ENCODE results near the gene PRR23E.

The PRR23E gene

DNA sequence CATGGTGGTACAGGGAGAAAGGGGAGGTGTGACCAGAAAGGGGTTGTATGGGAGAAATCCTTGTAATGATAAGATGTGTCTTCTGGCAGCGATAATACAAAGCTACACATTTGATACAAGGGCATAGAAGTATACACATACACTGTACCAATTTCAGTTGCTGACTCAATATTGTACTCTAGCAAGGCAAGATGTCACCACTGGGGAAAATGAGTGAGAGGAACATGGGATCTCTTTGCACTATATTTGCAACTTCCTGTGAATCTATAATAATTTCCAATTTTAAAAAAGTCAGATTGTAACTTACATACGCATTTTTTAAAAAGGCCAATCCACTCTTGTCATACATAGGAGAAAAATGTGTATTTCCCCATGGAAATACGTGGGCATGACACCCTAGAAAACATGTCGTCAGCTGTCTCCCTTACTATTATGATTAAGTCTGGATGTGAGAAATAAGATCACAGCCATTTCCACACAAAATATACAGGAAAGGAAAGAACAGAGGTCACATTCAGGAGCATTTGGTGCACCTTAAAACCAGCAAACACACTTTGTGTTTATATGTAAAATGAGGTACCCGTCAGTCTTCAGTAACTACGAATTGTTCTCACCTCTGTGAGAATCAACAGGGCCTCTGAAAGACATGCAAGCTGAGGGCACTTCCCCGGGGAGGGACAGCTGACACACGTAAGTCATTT is 22.9 kb downstream of the PRR23E start:
- Histone ChIP-seq H3K27ac (ENCODE audit: insufficient read depth, low read length, poor library complexity, severe bottlenecking) (no peak overlapping the region), H3K4me1 (ENCODE audit: control insufficient read depth, insufficient read depth, low read length, poor library complexity, severe bottlenecking) (no peaks in the 10 kb centered on the region), H3K27me3 (replicated peaks; ENCODE audit: control insufficient read depth, insufficient read depth, low read length, poor library complexity, severe bottlenecking) (no peaks in the 10 kb centered on the region), H3K4me3 (ENCODE audit: insufficient read depth, low read depth, low read length, poor library complexity, severe bottlenecking) (no peak overlapping the region), H3K9me3 (ENCODE audit: control insufficient read depth, low read length) (no peaks in the 10 kb centered on the region), H3K36me3 (ENCODE audit: control insufficient read depth, insufficient read depth, low read length) (no peaks in the 10 kb centered on the region)
- no peak for DNase-seq

DNA sequence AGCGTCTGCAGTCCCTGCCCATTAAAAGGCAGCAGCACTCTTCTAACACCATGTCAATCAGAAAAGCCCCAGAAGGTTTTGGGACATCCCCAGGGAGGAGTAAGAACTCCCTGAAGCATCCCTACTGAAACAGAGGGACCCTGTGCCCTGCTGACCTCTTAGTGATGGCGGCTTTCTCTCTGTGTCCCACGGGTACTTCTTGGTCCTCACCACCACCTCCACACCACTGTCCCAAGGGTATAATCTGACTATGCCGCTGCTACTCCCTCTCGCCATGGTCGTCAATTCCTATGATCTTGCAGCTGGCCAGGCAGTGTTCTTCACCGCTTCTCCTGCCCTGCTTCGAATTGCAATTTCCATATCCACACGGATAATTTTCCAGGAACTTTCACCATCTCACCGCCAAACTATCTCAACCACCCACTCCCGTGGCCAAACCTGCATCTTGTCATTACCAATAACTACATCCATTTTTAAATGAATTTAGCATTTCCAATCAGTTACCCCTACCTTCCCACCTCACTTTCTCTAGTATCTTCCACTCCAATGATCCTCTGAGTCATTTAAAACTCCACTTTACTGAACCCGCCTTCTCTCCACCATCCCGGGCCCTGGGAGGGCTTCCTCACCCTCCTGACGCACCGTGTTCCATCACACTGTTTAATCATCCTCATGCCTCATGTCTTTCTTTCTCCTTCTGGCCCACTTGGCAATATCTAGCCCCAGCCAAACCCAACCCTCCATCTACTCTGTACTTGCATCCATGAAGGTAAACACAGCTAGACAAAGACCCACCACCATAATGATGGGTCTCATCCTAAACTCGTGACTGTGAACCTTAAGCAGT is 23.7 kb downstream of the PRR23E start:
- no peaks in the 10 kb centered on the region for H3K4me1 ChIP-seq (ENCODE audit: control insufficient read depth, insufficient read depth, low read length, poor library complexity, severe bottlenecking)
- no peaks in the 10 kb centered on the region for H3K27me3 ChIP-seq (replicated peaks; ENCODE audit: control insufficient read depth, insufficient read depth, low read length, poor library complexity, severe bottlenecking)
- DNase-seq = no peak
- H3K4me3 ChIP-seq (ENCODE audit: insufficient read depth, low read depth, low read length, poor library complexity, severe bottlenecking) = no peak overlapping the region
- H3K36me3 ChIP-seq (ENCODE audit: control insufficient read depth, insufficient read depth, low read length) = no peaks in the 10 kb centered on the region
- H3K9me3 ChIP-seq (ENCODE audit: control insufficient read depth, low read length) = no peaks in the 10 kb centered on the region
- no peak overlapping the region for H3K27ac ChIP-seq (ENCODE audit: insufficient read depth, low read length, poor library complexity, severe bottlenecking)

GRCh38 chr3:127217596-127218453 is 24.9 kb downstream of the PRR23E start:
- no peak overlapping the region for H3K4me3 ChIP-seq (ENCODE audit: insufficient read depth, low read depth, low read length, poor library complexity, severe bottlenecking)
- no peaks in the 10 kb centered on the region for H3K36me3 ChIP-seq (ENCODE audit: control insufficient read depth, insufficient read depth, low read length)
- no peaks in the 10 kb centered on the region for H3K9me3 ChIP-seq (ENCODE audit: control insufficient read depth, low read length)
- DNase-seq = no peak
- no peaks in the 10 kb centered on the region for H3K27me3 ChIP-seq (replicated peaks; ENCODE audit: control insufficient read depth, insufficient read depth, low read length, poor library complexity, severe bottlenecking)
- no peak overlapping the region for H3K27ac ChIP-seq (ENCODE audit: insufficient read depth, low read length, poor library complexity, severe bottlenecking)
- no peaks in the 10 kb centered on the region for H3K4me1 ChIP-seq (ENCODE audit: control insufficient read depth, insufficient read depth, low read length, poor library complexity, severe bottlenecking)

- Histone ChIP-seq H3K4me3 (ENCODE audit: insufficient read depth, low read depth, low read length, poor library complexity, severe bottlenecking) (no peak overlapping the region), H3K27me3 (replicated peaks; ENCODE audit: control insufficient read depth, insufficient read depth, low read length, poor library complexity, severe bottlenecking) (no peaks in the 10 kb centered on the region), H3K9me3 (ENCODE audit: control insufficient read depth, low read length) (no peaks in the 10 kb centered on the region), H3K27ac (ENCODE audit: insufficient read depth, low read length, poor library complexity, severe bottlenecking) (no peak overlapping the region), H3K4me1 (ENCODE audit: control insufficient read depth, insufficient read depth, low read length, poor library complexity, severe bottlenecking) (no peaks in the 10 kb centered on the region), H3K36me3 (ENCODE audit: control insufficient read depth, insufficient read depth, low read length) (no peaks in the 10 kb centered on the region)
- DNase-seq = no peak
These were observed 25.6 kb downstream of the PRR23E start for GRCh38 chr3:127218454-127218922.

DNA sequence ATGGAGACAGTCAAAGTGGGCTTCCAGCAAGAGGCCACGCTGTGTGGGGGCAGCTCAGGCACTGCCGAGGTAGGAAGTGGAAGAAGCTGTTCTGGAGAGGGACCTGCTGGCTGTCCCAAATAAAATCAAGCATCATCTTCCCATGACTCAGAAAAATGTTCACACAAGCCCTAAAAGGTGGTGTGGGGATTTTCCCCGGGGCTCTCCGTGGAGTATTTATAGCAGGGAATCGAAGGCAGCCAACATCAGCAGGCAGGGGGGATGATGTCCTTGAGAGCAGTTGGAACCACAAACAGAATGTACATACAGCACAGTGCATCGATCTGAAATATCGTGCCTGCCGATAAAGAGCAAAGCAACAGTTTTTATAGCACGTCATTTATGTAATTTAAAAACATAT is 27.6 kb downstream of the PRR23E start:
- Histone ChIP-seq H3K4me3 (ENCODE audit: insufficient read depth, low read depth, low read length, poor library complexity, severe bottlenecking) (no peak overlapping the region), H3K27ac (ENCODE audit: insufficient read depth, low read length, poor library complexity, severe bottlenecking) (no peak overlapping the region), H3K9me3 (ENCODE audit: control insufficient read depth, low read length) (no peaks in the 10 kb centered on the region), H3K4me1 (ENCODE audit: control insufficient read depth, insufficient read depth, low read length, poor library complexity, severe bottlenecking) (no peaks in the 10 kb centered on the region), H3K27me3 (replicated peaks; ENCODE audit: control insufficient read depth, insufficient read depth, low read length, poor library complexity, severe bottlenecking) (no peaks in the 10 kb centered on the region), H3K36me3 (ENCODE audit: control insufficient read depth, insufficient read depth, low read length) (no peaks in the 10 kb centered on the region)
- no peak for DNase-seq

DNA sequence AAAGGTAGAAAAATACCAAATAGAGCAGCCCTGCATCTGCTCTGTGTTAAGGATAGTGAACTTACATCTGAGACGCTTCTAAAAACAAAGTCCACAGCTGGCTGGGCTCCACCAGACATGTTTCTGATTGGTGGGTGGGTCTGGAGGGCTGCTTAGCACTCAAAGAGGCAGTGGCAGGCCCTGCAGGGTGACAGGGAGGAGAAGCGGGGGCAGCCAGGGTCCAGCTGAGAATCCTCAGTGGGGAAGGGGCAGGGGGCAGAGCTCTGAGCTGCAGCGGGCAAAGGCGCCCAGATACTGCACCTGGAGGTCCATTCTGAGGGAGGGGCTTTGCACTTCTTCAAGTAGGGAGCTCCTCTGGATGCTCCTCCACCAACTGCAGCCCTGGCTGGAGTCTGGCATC is 28.1 kb downstream of the PRR23E start:
- Histone ChIP-seq H3K27ac (ENCODE audit: insufficient read depth, low read length, poor library complexity, severe bottlenecking) (no peak overlapping the region), H3K36me3 (ENCODE audit: control insufficient read depth, insufficient read depth, low read length) (no peaks in the 10 kb centered on the region), H3K9me3 (ENCODE audit: control insufficient read depth, low read length) (no peaks in the 10 kb centered on the region), H3K4me1 (ENCODE audit: control insufficient read depth, insufficient read depth, low read length, poor library complexity, severe bottlenecking) (no peaks in the 10 kb centered on the region), H3K4me3 (ENCODE audit: insufficient read depth, low read depth, low read length, poor library complexity, severe bottlenecking) (no peak overlapping the region), H3K27me3 (replicated peaks; ENCODE audit: control insufficient read depth, insufficient read depth, low read length, poor library complexity, severe bottlenecking) (no peaks in the 10 kb centered on the region)
- DNase-seq = no peak

GRCh38 chr3:127221446-127222035 is 28.6 kb downstream of the PRR23E start:
- Histone ChIP-seq H3K36me3 (ENCODE audit: control insufficient read depth, insufficient read depth, low read length) (no peaks in the 10 kb centered on the region), H3K27me3 (replicated peaks; ENCODE audit: control insufficient read depth, insufficient read depth, low read length, poor library complexity, severe bottlenecking) (no peaks in the 10 kb centered on the region), H3K27ac (ENCODE audit: insufficient read depth, low read length, poor library complexity, severe bottlenecking) (no peak overlapping the region), H3K4me3 (ENCODE audit: insufficient read depth, low read depth, low read length, poor library complexity, severe bottlenecking) (no peak overlapping the region), H3K4me1 (ENCODE audit: control insufficient read depth, insufficient read depth, low read length, poor library complexity, severe bottlenecking) (no peaks in the 10 kb centered on the region), H3K9me3 (ENCODE audit: control insufficient read depth, low read length) (no peaks in the 10 kb centered on the region)
- DNase-seq = no peak

DNA sequence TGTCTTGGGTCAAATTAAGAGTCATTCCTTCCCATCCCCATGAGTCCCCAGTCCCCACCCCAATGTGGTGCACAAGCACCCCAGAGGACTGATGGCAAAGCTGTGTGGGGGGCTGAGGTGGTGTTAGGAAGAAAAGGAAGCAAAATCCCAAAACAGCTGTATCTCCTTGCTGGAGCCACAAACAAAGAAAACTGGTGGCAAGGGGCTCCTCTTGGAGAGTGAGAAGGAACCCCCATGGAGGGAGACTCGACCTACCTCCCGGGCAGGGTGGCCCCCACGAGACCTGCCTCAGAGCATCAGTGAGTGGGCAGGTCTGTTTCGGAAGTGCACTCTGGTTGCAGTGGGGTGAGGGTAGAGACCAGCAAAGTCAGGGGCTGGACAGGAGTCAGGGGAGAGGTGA is 29.2 kb downstream of the PRR23E start:
- DNase-seq = no peak
- Histone ChIP-seq H3K27me3 (replicated peaks; ENCODE audit: control insufficient read depth, insufficient read depth, low read length, poor library complexity, severe bottlenecking) (no peaks in the 10 kb centered on the region), H3K9me3 (ENCODE audit: control insufficient read depth, low read length) (no peaks in the 10 kb centered on the region), H3K36me3 (ENCODE audit: control insufficient read depth, insufficient read depth, low read length) (no peaks in the 10 kb centered on the region), H3K27ac (ENCODE audit: insufficient read depth, low read length, poor library complexity, severe bottlenecking) (no peak overlapping the region), H3K4me3 (ENCODE audit: insufficient read depth, low read depth, low read length, poor library complexity, severe bottlenecking) (no peak overlapping the region), H3K4me1 (ENCODE audit: control insufficient read depth, insufficient read depth, low read length, poor library complexity, severe bottlenecking) (no peaks in the 10 kb centered on the region)

DNA sequence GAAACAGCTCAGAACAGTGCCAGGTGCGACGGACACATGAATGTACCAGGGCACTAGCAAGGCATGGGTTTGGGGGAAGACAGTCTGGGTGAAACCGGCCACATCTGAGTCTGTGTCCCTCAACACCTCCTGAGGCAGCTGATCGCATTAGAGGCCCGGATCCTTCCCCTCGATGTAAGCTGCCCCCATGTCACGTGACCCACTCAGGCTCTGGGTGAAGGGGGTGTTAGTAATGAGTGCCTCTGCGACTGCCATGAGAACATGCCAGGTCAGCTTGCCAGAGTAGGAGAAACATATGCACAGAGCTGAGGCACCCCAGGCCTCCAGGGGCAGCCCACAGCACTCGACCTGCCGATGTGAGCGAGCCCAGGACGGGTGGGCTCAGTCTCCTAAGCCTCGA is 29.7 kb downstream of the PRR23E start:
- no peak for DNase-seq
- H3K27ac ChIP-seq (ENCODE audit: insufficient read depth, low read length, poor library complexity, severe bottlenecking) = no peak overlapping the region
- no peaks in the 10 kb centered on the region for H3K4me1 ChIP-seq (ENCODE audit: control insufficient read depth, insufficient read depth, low read length, poor library complexity, severe bottlenecking)
- H3K36me3 ChIP-seq (ENCODE audit: control insufficient read depth, insufficient read depth, low read length) = no peaks in the 10 kb centered on the region
- no peaks in the 10 kb centered on the region for H3K27me3 ChIP-seq (replicated peaks; ENCODE audit: control insufficient read depth, insufficient read depth, low read length, poor library complexity, severe bottlenecking)
- H3K9me3 ChIP-seq (ENCODE audit: control insufficient read depth, low read length) = no peaks in the 10 kb centered on the region
- no peak overlapping the region for H3K4me3 ChIP-seq (ENCODE audit: insufficient read depth, low read depth, low read length, poor library complexity, severe bottlenecking)

Measured in effector memory CD4-positive, alpha-beta T cell (primary cell).